ENCODE data around the gene MRPL10. TPM values are rescaled to one million over a fixed set of nuclear protein-coding genes. Genes with fewer than 3 reads are reported as not detected.
A peak's percentile ranks its signal among the peaks of the same experiment; 100 is the strongest.
"Not testable (repeated sequence)": the region's sequence is repeated elsewhere in the genome, so short reads cannot be mapped to it uniquely, and the experiment has no call there.

MRPL10 gene
- total and polyA plus RNA-seq, 4 donors, result 18.4 to 38.3 (median 30.3) TPM

- peaks cover 0 to 4% (median 0%) of the 10 kb centered on the region in 4 donors for H3K9me3 ChIP-seq (ENCODE audit: control insufficient read depth in 4 of 4, insufficient read depth in 3 of 4, low read length in 3 of 4)
- no peak overlapping the region for H3K9ac ChIP-seq (ENCODE audit: insufficient read depth in 1 of 2, low read length in 2 of 2)
- peak; percentile 62 for TF ChIP-seq CTCF (IDR thresholded peaks at IDR 0.05; ENCODE audit: control extremely low read depth, extremely low read depth)
- ATAC-seq (ENCODE audit: insufficient read depth, low FRiP score) (no peak), DNase-seq (peak in 2 of 3 donors; percentile 13 to 16)
- H3K27me3 ChIP-seq (ENCODE audit: control insufficient read depth in 3 of 3, insufficient read depth in 3 of 3, low read length in 2 of 3), result peaks cover 0 to 30% (median 9%) of the 10 kb centered on the region in 3 donors
- H3K27ac ChIP-seq (ENCODE audit: low read depth in 1 of 2, low read length in 1 of 2), result no peak overlapping the region
- H3K4me1 ChIP-seq (ENCODE audit: control insufficient read depth in 5 of 5, insufficient read depth in 5 of 5, low read length in 5 of 5), result no peaks in the 10 kb centered on the region
- H3K4me3 ChIP-seq, result no peak overlapping the region
- 47% methylated on average over 14 of the region's 14 CpGs for WGBS, 2 donors
- H3K36me3 ChIP-seq (ENCODE audit: control insufficient read depth in 4 of 4, insufficient read depth in 4 of 4, low read length in 4 of 4), result no peaks in the 10 kb centered on the region
Observed at GRCh38 chr17:47776330-47777197, 54.8 kb downstream of the MRPL10 start.

GRCh38 chr17:47774987-47775580, 56.3 kb downstream of the MRPL10 start:
- Histone ChIP-seq H3K9ac (ENCODE audit: insufficient read depth in 1 of 2, low read length in 2 of 2) (no peak overlapping the region), H3K27me3 (ENCODE audit: control insufficient read depth in 3 of 3, insufficient read depth in 3 of 3, low read length in 2 of 3) (peaks cover 0 to 26% (median 9%) of the 10 kb centered on the region in 3 donors), H3K27ac (ENCODE audit: low read depth in 1 of 2, low read length in 1 of 2) (no peak overlapping the region), H3K4me3 (no peak overlapping the region), H3K4me1 (ENCODE audit: control insufficient read depth in 5 of 5, insufficient read depth in 5 of 5, low read length in 5 of 5) (no peaks in the 10 kb centered on the region), H3K9me3 (ENCODE audit: control insufficient read depth in 4 of 4, insufficient read depth in 3 of 4, low read length in 3 of 4) (peaks cover 0 to 6% (median 0%) of the 10 kb centered on the region in 4 donors), H3K36me3 (ENCODE audit: control insufficient read depth in 4 of 4, insufficient read depth in 4 of 4, low read length in 4 of 4) (no peaks in the 10 kb centered on the region)
- 63 to 77% methylated on average over 1 of the region's 1 CpG for WGBS, 2 donors
- DNase-seq, result no peak
- no peak for ATAC-seq (ENCODE audit: insufficient read depth, low FRiP score)
- no peak for TF ChIP-seq CTCF (IDR thresholded peaks at IDR 0.05; ENCODE audit: control extremely low read depth, extremely low read depth)

- 73 to 75% methylated on average over 4 of the region's 4 CpGs for WGBS, 2 donors
- ATAC-seq (ENCODE audit: insufficient read depth, low FRiP score) (no peak), DNase-seq (no peak)
- Histone ChIP-seq H3K4me1 (ENCODE audit: control insufficient read depth in 5 of 5, insufficient read depth in 5 of 5, low read length in 5 of 5) (no peaks in the 10 kb centered on the region), H3K9me3 (ENCODE audit: control insufficient read depth in 4 of 4, insufficient read depth in 3 of 4, low read length in 3 of 4) (peaks cover 0 to 6% (median 0%) of the 10 kb centered on the region in 4 donors), H3K27ac (ENCODE audit: low read depth in 1 of 2, low read length in 1 of 2) (no peak overlapping the region), H3K9ac (ENCODE audit: insufficient read depth in 1 of 2, low read length in 2 of 2) (no peak overlapping the region), H3K4me3 (no peak overlapping the region), H3K27me3 (ENCODE audit: control insufficient read depth in 3 of 3, insufficient read depth in 3 of 3, low read length in 2 of 3) (peaks cover 0 to 21% (median 9%) of the 10 kb centered on the region in 3 donors), H3K36me3 (ENCODE audit: control insufficient read depth in 4 of 4, insufficient read depth in 4 of 4, low read length in 4 of 4) (no peaks in the 10 kb centered on the region)
- no peak for TF ChIP-seq CTCF (IDR thresholded peaks at IDR 0.05; ENCODE audit: control extremely low read depth, extremely low read depth)
Observed at GRCh38 chr17:47774331-47774730, 57.0 kb downstream of the MRPL10 start.

DNA sequence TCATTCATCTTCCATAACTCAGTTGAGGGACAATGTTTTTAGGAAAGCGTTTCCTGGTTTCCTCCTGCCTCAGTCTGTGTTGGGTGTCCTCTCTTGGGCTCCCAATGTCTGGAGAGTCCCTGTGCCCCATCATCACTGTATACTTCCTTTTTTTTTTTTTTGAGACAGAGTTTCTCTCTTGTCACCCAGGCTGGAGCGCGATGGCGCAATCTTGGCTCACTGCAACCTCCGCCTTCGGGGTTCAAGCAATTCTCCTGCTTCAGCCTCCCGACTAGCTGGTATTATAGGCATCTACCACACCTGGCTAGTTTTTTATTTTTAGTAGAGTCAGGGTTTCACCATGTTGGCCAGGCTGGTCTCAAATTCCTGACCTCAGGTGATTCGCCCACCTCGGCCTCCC, 57.7 kb downstream of the MRPL10 start:
- H3K9me3 ChIP-seq (ENCODE audit: control insufficient read depth in 4 of 4, insufficient read depth in 3 of 4, low read length in 3 of 4); H3K4me3 ChIP-seq; DNase-seq; H3K27ac ChIP-seq (ENCODE audit: low read depth in 1 of 2, low read length in 1 of 2); H3K36me3 ChIP-seq (ENCODE audit: control insufficient read depth in 4 of 4, insufficient read depth in 4 of 4, low read length in 4 of 4); H3K4me1 ChIP-seq (ENCODE audit: control insufficient read depth in 5 of 5, insufficient read depth in 5 of 5, low read length in 5 of 5); ATAC-seq (ENCODE audit: insufficient read depth, low FRiP score); H3K9ac ChIP-seq (ENCODE audit: insufficient read depth in 1 of 2, low read length in 2 of 2): not testable (repeated sequence)
- WGBS, 2 donors, result 76 to 83% methylated on average over 9 of the region's 9 CpGs
- H3K27me3 ChIP-seq (ENCODE audit: control insufficient read depth in 3 of 3, insufficient read depth in 3 of 3, low read length in 2 of 3), result peaks cover 0 to 18% (median 9%) of the 10 kb centered on the region in 3 donors
